ENCODE measurements around the gene TMPRSS9.

TMPRSS9 gene

DNA sequence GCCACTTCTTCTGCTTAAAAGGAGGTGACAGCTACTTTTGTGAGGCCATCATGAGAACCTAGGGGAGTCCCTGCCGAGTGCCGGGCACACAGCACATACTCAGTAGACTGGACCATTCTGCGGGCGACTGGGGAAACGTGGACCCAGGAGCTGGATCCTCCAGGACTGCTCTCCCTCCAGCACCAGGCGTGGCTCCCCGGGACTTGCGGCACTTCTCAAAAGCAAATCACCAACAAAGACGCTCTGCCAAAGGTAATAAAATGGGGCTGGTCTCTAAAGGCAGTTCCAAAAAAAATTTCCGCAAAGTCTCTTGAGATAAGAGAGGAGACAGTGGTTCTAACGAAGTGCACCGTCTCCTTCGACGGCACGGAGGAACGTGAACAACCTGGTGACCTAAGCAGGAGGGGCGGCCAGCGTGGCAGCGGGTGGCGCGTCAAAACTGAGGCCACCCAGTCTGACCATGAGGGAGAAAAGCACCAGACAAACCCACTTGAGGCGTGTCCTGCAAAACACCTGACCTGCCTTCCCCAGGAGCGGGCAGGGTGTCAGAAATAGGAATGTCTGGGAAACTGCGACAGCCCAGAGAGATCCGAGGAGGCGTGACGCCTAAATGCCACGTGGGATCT, 1.4 kb upstream of the TMPRSS9 start:
- no peak for DNase-seq (ENCODE audit: low spot score)
- TF ChIP-seq, protein P1, sequence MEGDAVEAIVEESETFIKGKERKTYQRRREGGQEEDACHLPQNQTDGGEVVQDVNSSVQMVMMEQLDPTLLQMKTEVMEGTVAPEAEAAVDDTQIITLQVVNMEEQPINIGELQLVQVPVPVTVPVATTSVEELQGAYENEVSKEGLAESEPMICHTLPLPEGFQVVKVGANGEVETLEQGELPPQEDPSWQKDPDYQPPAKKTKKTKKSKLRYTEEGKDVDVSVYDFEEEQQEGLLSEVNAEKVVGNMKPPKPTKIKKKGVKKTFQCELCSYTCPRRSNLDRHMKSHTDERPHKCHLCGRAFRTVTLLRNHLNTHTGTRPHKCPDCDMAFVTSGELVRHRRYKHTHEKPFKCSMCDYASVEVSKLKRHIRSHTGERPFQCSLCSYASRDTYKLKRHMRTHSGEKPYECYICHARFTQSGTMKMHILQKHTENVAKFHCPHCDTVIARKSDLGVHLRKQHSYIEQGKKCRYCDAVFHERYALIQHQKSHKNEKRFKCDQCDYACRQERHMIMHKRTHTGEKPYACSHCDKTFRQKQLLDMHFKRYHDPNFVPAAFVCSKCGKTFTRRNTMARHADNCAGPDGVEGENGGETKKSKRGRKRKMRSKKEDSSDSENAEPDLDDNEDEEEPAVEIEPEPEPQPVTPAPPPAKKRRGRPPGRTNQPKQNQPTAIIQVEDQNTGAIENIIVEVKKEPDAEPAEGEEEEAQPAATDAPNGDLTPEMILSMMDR (IDR thresholded peaks at IDR 0.05; ENCODE audit: extremely low read depth, insufficient read depth, missing control alignments), result no peak
- in situ Hi-C loops (cut with MboI; ENCODE audit: low pct_unique_long_range_greater_than_20kb, low sequenced_read_pairs, unreplicated experiment), result no loop called here

DNA sequence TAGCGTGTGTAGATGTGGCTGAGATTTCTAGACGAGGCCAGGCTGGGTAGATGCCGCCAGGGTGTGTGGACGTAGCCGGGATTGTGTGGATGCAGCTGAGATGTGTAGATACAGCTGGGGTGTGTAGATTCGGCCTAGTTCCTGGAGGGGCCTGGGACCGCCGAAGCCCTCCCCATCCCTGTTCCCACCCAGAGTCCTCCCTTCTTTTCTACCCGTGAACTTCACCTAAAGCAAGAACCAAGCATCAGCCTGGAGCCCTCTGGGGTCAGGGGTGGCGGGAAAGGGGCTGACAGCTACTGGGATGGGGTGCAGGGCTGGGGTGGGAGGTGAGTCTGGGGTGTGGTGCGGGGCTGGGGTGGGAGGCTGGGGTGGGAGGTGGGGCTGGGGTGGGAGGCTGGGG, 768 bp downstream of the TMPRSS9 start:
- TF ChIP-seq, protein P1 (IDR thresholded peaks at IDR 0.05; ENCODE audit: extremely low read depth, insufficient read depth, missing control alignments), result no peak
- in situ Hi-C loops (cut with MboI; ENCODE audit: low pct_unique_long_range_greater_than_20kb, low sequenced_read_pairs, unreplicated experiment), result no loop called here
- no peak for DNase-seq (ENCODE audit: low spot score)

DNA sequence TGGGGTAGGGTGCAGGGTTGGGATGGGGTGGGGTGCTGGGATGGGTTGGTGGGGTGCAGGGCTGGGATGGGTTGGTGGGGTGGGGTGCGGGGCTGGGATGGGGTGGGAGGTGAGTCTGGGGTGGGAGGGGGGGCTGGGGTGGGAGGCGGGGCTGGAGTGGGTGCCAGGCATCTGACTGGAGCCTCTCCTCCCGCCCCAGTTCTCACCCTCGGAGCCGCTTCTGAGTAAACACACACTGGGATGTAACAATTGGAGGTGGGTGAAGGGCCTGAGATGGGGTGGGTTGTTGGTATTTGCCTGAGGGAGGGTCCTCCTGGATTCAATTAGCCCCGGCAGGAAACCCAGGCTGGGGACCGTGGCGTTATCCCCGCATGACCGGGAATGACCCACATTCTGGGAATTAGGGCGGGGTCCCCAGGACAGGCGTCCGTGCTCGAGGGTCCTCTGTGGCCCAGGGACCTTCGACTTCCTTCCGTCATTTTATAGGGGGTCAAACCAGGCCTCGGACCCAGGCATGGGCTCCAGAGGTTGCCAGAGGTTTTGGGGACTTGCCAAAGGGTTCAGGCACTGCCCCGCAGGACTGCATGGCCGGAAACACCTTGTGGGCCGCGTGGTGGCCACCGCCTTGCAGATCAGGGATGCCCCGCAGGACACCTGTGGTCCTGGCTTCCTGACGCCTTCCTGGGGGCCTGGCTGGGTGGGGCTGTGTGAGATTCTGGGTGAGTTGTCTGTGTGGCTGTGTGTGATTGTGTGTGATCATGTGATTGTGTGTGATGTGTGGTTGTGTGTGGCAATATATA, 1.4 kb downstream of the TMPRSS9 start:
- DNase-seq (ENCODE audit: low spot score), result no peak
- TF ChIP-seq, protein P1 (IDR thresholded peaks at IDR 0.05; ENCODE audit: extremely low read depth, insufficient read depth, missing control alignments), result no peak
- in situ Hi-C loops (cut with MboI; ENCODE audit: low pct_unique_long_range_greater_than_20kb, low sequenced_read_pairs, unreplicated experiment), result no loop called here

DNA sequence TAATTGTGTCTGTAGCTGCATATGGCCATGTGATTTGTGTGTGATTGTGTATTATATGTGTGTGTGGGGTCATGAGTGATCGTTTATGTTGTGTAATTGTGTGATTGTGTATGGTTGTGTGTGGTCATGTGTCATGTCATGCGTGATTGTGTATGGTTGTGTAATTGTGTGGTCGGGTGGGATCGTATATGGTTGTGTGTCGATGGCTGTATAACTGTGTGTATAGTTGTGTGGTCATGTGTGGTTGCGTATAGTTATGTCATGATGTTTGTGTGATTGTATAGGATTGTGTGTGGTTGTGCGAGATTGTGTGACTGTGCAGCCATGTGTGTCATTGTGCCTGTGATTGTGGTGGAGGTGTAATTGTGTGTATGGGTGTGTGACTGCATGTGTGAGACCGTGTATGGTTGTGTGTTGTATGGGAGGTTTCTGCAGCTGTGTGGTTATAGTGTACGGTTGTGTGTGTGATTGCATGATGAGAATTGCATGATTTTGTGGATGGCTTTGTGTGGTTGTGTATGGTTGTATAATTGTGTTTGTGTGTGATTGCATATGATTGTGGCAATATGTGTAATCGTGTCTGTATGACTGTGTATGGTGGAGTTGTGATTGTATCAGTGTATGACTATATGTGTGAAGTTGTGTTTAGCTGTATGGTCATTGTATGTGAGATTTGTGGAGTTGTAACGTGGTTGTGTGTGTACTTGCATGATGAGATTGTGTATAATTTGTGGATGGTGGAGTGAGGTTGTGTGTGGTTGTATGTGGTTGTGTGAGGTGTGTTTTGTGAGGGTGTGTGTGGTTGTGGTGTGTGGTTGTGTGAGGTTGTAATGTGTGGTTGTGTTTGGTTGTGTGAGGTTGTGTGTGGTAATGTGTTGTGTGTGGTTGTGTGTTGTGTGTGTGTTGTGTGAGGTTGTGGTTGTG, 2.2 kb downstream of the TMPRSS9 start:
- in situ Hi-C loops (cut with MboI; ENCODE audit: low pct_unique_long_range_greater_than_20kb, low sequenced_read_pairs, unreplicated experiment), result no loop called here
- TF ChIP-seq, protein P1 (IDR thresholded peaks at IDR 0.05; ENCODE audit: extremely low read depth, insufficient read depth, missing control alignments), result no peak
- no peak for DNase-seq (ENCODE audit: low spot score)

DNA sequence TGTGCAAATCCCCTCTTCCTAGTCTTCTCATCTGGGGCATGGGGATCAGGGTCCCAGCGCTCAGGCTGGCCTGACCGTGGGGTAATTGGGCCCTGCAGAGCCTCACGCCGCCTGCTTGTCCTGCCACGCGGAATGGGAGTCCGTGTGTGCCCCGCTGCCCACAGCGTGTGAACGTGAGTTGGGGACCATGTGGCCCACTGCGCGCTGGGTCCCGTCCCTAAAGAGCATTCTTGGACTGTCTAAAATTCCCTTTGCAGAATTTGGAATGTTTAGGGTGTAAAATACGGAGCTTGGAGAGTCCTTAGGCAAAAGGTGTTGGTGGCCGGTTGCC, 2.9 kb downstream of the TMPRSS9 start:
- TF ChIP-seq, protein P1 (IDR thresholded peaks at IDR 0.05; ENCODE audit: extremely low read depth, insufficient read depth, missing control alignments), result no peak
- in situ Hi-C loops (cut with MboI; ENCODE audit: low pct_unique_long_range_greater_than_20kb, low sequenced_read_pairs, unreplicated experiment), result no loop called here
- DNase-seq (ENCODE audit: low spot score), result no peak

DNA sequence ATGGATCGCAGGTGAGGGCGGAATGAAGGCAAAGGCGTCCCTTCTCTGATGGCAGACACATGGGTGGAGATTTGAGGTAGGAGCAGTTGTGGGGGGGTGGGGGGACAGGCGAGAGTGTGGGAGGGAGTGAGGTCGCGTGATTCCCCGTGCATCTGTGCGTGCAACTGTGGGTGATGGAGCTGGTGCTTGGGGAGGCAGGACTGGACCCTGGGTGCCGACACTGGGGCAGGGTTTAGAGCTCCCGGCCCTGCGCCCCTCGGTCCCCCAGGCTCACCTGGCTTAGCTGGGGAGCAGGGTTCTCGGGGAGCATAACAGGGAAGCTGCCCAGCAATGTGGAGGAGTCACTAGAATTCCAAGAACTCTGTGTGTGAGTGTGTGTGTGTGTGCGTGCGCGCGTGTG, 3.4 kb downstream of the TMPRSS9 start:
- no peak for DNase-seq (ENCODE audit: low spot score)
- TF ChIP-seq, protein P1 (IDR thresholded peaks at IDR 0.05; ENCODE audit: extremely low read depth, insufficient read depth, missing control alignments), result no peak
- in situ Hi-C loops (cut with MboI; ENCODE audit: low pct_unique_long_range_greater_than_20kb, low sequenced_read_pairs, unreplicated experiment), result no loop called here

Data from GM13977 (cell line).